ENCODE results near the gene RPRD1A. TPM values are rescaled to one million over a fixed set of nuclear protein-coding genes. Genes with fewer than 3 reads are reported as not detected.

RPRD1A gene
- total and polyA plus RNA-seq, 4 donors, result 11.8 to 29.5 (median 16.6) TPM

DNA sequence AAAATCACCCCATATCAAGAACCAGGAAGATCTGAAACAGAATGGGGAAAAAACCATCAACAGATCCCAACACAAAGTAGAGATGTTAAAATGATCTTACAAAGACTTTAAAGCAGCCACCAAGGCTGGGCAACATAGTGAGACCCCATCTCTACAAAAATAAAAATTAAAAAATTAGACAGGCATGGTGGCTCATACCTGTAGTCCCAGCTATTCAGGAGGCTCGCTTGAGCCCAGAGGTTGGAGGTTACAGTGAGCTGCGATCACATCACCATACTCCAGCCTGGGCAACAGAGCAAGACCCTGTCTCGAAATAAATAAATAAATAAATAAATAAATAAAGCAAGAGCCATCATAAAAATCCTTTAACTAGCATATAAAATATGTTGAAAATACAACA lies 20.5 kb downstream of the RPRD1A start (continued):
- TF ChIP-seq, protein P1, sequence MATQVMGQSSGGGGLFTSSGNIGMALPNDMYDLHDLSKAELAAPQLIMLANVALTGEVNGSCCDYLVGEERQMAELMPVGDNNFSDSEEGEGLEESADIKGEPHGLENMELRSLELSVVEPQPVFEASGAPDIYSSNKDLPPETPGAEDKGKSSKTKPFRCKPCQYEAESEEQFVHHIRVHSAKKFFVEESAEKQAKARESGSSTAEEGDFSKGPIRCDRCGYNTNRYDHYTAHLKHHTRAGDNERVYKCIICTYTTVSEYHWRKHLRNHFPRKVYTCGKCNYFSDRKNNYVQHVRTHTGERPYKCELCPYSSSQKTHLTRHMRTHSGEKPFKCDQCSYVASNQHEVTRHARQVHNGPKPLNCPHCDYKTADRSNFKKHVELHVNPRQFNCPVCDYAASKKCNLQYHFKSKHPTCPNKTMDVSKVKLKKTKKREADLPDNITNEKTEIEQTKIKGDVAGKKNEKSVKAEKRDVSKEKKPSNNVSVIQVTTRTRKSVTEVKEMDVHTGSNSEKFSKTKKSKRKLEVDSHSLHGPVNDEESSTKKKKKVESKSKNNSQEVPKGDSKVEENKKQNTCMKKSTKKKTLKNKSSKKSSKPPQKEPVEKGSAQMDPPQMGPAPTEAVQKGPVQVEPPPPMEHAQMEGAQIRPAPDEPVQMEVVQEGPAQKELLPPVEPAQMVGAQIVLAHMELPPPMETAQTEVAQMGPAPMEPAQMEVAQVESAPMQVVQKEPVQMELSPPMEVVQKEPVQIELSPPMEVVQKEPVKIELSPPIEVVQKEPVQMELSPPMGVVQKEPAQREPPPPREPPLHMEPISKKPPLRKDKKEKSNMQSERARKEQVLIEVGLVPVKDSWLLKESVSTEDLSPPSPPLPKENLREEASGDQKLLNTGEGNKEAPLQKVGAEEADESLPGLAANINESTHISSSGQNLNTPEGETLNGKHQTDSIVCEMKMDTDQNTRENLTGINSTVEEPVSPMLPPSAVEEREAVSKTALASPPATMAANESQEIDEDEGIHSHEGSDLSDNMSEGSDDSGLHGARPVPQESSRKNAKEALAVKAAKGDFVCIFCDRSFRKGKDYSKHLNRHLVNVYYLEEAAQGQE (IDR thresholded peaks at IDR 0.05), result no peak
- TF ChIP-seq, protein P2, sequence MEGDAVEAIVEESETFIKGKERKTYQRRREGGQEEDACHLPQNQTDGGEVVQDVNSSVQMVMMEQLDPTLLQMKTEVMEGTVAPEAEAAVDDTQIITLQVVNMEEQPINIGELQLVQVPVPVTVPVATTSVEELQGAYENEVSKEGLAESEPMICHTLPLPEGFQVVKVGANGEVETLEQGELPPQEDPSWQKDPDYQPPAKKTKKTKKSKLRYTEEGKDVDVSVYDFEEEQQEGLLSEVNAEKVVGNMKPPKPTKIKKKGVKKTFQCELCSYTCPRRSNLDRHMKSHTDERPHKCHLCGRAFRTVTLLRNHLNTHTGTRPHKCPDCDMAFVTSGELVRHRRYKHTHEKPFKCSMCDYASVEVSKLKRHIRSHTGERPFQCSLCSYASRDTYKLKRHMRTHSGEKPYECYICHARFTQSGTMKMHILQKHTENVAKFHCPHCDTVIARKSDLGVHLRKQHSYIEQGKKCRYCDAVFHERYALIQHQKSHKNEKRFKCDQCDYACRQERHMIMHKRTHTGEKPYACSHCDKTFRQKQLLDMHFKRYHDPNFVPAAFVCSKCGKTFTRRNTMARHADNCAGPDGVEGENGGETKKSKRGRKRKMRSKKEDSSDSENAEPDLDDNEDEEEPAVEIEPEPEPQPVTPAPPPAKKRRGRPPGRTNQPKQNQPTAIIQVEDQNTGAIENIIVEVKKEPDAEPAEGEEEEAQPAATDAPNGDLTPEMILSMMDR (IDR thresholded peaks at IDR 0.05; ENCODE audit: low read depth, low read length, missing input control), result no peak

DNA sequence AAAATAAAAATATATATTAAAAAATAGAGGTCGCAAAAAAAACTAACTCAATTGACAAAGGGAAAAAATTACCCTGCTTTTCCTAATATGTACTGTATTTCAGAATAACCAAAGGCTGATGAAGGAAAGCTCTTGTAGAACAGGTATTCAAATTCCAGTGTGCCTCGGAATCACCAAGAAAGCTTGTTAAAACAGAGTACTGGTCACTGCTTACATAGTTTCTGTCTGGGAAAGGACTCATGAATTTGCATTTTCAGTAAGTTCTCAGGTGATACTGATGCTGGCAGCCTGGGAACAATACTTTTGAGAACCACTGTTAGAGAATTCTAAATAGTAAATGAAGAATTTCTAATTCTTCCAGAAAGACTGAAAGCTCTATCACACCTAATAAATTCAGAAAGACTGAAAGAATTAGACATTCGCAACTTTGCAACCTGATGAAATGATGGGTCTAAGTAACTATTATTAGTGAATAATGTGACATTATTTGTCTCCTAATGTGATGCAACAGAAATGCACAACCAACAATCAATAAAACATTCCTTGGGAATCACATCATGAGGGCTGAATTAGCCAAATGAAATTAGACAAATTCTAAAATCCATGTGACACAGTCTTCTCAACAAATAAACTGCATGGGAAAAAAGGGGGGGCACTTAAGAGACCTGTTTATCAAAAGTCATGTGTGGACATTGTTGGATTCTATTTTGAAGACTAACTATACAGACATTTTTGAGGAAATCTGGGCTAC lies 21.9 kb downstream of the RPRD1A start:
- Histone ChIP-seq H3K27ac (ENCODE audit: low read depth in 1 of 2, low read length in 2 of 2) (no peak overlapping the region), H3K27me3 (ENCODE audit: control insufficient read depth in 4 of 4, insufficient read depth in 4 of 4, low read length in 3 of 4) (no peaks in the 10 kb centered on the region), H3K4me1 (ENCODE audit: control insufficient read depth in 4 of 4, insufficient read depth in 4 of 4, low read length in 3 of 4) (peaks cover 0 to 2% (median 0%) of the 10 kb centered on the region in 4 donors), H3K36me3 (ENCODE audit: control insufficient read depth in 4 of 4, insufficient read depth in 3 of 4, low read depth in 1 of 4, low read length in 3 of 4) (no peaks in the 10 kb centered on the region), H3K4me3 (ENCODE audit: low read depth in 1 of 3, low read length in 3 of 3) (no peak overlapping the region), H3K9me3 (ENCODE audit: control insufficient read depth in 4 of 4, low read length in 3 of 4) (no peaks in the 10 kb centered on the region), H3K9ac (ENCODE audit: low read depth in 1 of 2, low read length in 2 of 2) (no peak overlapping the region)
- WGBS, result 64% methylated on average over 3 of the region's 3 CpGs
- no peak for TF ChIP-seq FOXA2 (IDR thresholded peaks at IDR 0.05)
- DNase-seq (ENCODE audit: low spot score), result no peak

DNA sequence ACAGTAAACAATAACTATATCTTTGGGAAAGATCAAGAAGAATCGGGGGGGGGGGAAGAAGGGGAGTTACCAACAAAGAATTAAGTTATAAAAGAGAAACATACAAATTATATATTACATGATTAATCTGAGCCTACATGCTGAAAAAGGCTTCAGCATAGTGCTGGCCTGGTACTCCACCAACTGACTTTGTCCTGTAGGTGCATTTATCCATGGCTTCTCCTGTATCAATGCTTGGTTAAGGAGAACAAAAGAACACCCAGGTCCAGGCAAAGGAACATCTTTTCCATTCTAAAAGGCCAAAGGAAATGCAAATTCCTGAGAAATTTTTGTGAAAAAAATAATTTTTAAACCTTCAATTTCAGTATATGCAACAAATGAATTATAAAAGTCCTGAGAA lies 24.2 kb downstream of the RPRD1A start:
- no peak overlapping the region for H3K27ac ChIP-seq (ENCODE audit: low read depth in 1 of 2, low read length in 2 of 2)
- no peaks in the 10 kb centered on the region for H3K27me3 ChIP-seq (ENCODE audit: control insufficient read depth in 4 of 4, insufficient read depth in 4 of 4, low read length in 3 of 4)
- no peaks in the 10 kb centered on the region for H3K9me3 ChIP-seq (ENCODE audit: control insufficient read depth in 4 of 4, low read length in 3 of 4)
- no peak for DNase-seq (ENCODE audit: low spot score)
- H3K4me1 ChIP-seq (ENCODE audit: control insufficient read depth in 4 of 4, insufficient read depth in 4 of 4, low read length in 3 of 4), result peaks cover 0 to 2% (median 0%) of the 10 kb centered on the region in 4 donors
- 98% methylated on average over 1 of the region's 1 CpG for WGBS
- H3K9ac ChIP-seq (ENCODE audit: low read depth in 1 of 2, low read length in 2 of 2), result no peak overlapping the region
- H3K4me3 ChIP-seq (ENCODE audit: low read depth in 1 of 3, low read length in 3 of 3), result no peak overlapping the region
- TF ChIP-seq SP1 (IDR thresholded peaks at IDR 0.05) (no peak), TAF1 (conservative IDR thresholded peaks at IDR 0.05) (no peak)
- TF ChIP-seq, protein P3, sequence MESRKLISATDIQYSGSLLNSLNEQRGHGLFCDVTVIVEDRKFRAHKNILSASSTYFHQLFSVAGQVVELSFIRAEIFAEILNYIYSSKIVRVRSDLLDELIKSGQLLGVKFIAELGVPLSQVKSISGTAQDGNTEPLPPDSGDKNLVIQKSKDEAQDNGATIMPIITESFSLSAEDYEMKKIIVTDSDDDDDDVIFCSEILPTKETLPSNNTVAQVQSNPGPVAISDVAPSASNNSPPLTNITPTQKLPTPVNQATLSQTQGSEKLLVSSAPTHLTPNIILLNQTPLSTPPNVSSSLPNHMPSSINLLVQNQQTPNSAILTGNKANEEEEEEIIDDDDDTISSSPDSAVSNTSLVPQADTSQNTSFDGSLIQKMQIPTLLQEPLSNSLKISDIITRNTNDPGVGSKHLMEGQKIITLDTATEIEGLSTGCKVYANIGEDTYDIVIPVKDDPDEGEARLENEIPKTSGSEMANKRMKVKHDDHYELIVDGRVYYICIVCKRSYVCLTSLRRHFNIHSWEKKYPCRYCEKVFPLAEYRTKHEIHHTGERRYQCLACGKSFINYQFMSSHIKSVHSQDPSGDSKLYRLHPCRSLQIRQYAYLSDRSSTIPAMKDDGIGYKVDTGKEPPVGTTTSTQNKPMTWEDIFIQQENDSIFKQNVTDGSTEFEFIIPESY (IDR thresholded peaks at IDR 0.05), result no peak
- no peaks in the 10 kb centered on the region for H3K36me3 ChIP-seq (ENCODE audit: control insufficient read depth in 4 of 4, insufficient read depth in 3 of 4, low read depth in 1 of 4, low read length in 3 of 4)

DNA sequence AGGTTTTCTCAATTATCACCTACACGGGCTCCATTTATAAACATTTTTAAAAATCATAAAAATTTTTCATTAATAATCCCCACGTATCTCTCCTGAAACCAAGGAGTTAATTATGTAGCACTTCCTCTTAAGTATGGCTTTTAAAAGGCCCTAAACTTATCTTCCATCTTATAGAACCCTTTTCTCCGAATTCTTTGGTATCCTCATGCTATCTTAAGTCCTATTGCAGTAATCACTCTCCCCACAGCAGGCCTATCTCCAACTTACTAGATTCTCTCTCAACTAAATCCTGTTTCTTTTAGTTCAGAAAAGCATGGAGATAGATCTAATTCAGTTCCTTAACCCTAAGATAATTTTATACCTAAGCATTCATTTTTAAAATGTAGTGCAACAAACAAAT lies 26.2 kb downstream of the RPRD1A start:
- Histone ChIP-seq H3K36me3 (ENCODE audit: control insufficient read depth in 4 of 4, insufficient read depth in 3 of 4, low read depth in 1 of 4, low read length in 3 of 4) (no peaks in the 10 kb centered on the region), H3K27me3 (ENCODE audit: control insufficient read depth in 4 of 4, insufficient read depth in 4 of 4, low read length in 3 of 4) (no peaks in the 10 kb centered on the region), H3K27ac (ENCODE audit: low read depth in 1 of 2, low read length in 2 of 2) (no peak overlapping the region), H3K4me1 (ENCODE audit: control insufficient read depth in 4 of 4, insufficient read depth in 4 of 4, low read length in 3 of 4) (peaks cover 0 to 2% (median 0%) of the 10 kb centered on the region in 4 donors), H3K9ac (ENCODE audit: low read depth in 1 of 2, low read length in 2 of 2) (no peak overlapping the region), H3K9me3 (ENCODE audit: control insufficient read depth in 4 of 4, low read length in 3 of 4) (no peaks in the 10 kb centered on the region), H3K4me3 (ENCODE audit: low read depth in 1 of 3, low read length in 3 of 3) (no peak overlapping the region)
- 94% methylated on average over 3 of the region's 3 CpGs for WGBS
- DNase-seq (ENCODE audit: low spot score), result no peak
- TF ChIP-seq FOXA2 (IDR thresholded peaks at IDR 0.05), result no peak
- TF ChIP-seq NR2F2 (IDR thresholded peaks at IDR 0.05), result no peak
- TF ChIP-seq, protein P3 (IDR thresholded peaks at IDR 0.05), result no peak
- TF ChIP-seq, protein P1 (IDR thresholded peaks at IDR 0.05), result no peak
- no peak for TF ChIP-seq JUND (IDR thresholded peaks at IDR 0.05)
- TF ChIP-seq, protein P4, sequence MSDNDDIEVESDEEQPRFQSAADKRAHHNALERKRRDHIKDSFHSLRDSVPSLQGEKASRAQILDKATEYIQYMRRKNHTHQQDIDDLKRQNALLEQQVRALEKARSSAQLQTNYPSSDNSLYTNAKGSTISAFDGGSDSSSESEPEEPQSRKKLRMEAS (IDR thresholded peaks at IDR 0.05), result no peak

Data from liver (tissue), 9 donors.